Mesenchymal stem cell (in vitro differentiated cells and primary cell): ENCODE measurements around the gene EP400.

Source experiments
- DNase-seq: peaks from one replicate; pipeline ENCODE4 v3.0.0-alpha.2; 2013
- H2AFZ ChIP-seq: one replicate; pipeline ENCODE4 v1.6.1; 2013; ENCODE audit warnings: low read depth, mild to moderate bottlenecking, control low read depth, inconsistent platforms, low read length, moderate library complexity
- H2AK5ac ChIP-seq: 2 replicates; pipeline ENCODE4 v1.6.1; 2013; ENCODE audit warnings: low read length, moderate library complexity, mild to moderate bottlenecking, inconsistent platforms; ENCODE audit not compliant: severe bottlenecking
- H2BK120ac ChIP-seq: one replicate; pipeline ENCODE4 v1.6.1; 2013; ENCODE audit warnings: low read depth, mild to moderate bottlenecking, inconsistent platforms, low read length, moderate library complexity
- H2BK12ac ChIP-seq, 2 experiments: one replicate each; pipeline ENCODE4 v1.6.1; 2013; ENCODE audit warnings: inconsistent platforms in 2 of 2, low read length in 2 of 2, mild to moderate bottlenecking in 2 of 2, moderate library complexity in 2 of 2, control low read depth in 1 of 2
- H2BK15ac ChIP-seq: one replicate; pipeline ENCODE4 v1.6.1; 2013; ENCODE audit warnings: mild to moderate bottlenecking, low read depth, inconsistent platforms; ENCODE audit not compliant: poor library complexity, severe bottlenecking
- H2BK5ac ChIP-seq: 2 replicates; pipeline ENCODE4 v1.6.1; 2013; ENCODE audit warnings: low read depth, mild to moderate bottlenecking, low read length, control low read depth, inconsistent platforms; ENCODE audit not compliant: poor library complexity, severe bottlenecking
- H3K14ac ChIP-seq, 2 experiments: one replicate each; pipeline ENCODE4 v1.6.1; 2013; ENCODE audit warnings: inconsistent platforms in 2 of 2, low read length in 2 of 2, control low read depth in 1 of 2, mild to moderate bottlenecking in 1 of 2, moderate library complexity in 1 of 2
- H3K18ac ChIP-seq, 2 experiments: one replicate each; pipeline ENCODE4 v1.6.1; 2013; ENCODE audit warnings: inconsistent platforms in 2 of 2, low read length in 2 of 2, control low read depth in 1 of 2, low read depth in 1 of 2, mild to moderate bottlenecking in 1 of 2
- H3K23ac ChIP-seq, 2 experiments: one replicate each; pipeline ENCODE4 v1.6.1; 2013; ENCODE audit warnings: inconsistent platforms in 2 of 2, low read length in 2 of 2, mild to moderate bottlenecking in 2 of 2, moderate library complexity in 2 of 2, control low read depth in 1 of 2
- H3K27ac ChIP-seq: 2 replicates; pipeline ENCODE4 v1.5.1; 2013; ENCODE audit warnings: mild to moderate bottlenecking, moderate library complexity, low read length, control low read depth, inconsistent platforms; ENCODE audit not compliant: poor library complexity, severe bottlenecking
- H3K27me3 ChIP-seq, 2 experiments: 2 replicates each; pipeline versions ENCODE4 v1.6.1 to v1.7.0; 2013; ENCODE audit warnings: low read length in 2 of 2, mild to moderate bottlenecking in 2 of 2, moderate library complexity in 2 of 2, control low read depth in 1 of 2, inconsistent platforms in 1 of 2; ENCODE audit not compliant: control insufficient read depth in 1 of 2, insufficient read depth in 1 of 2
- H3K36me3 ChIP-seq, 2 experiments: 2 replicates each; pipeline versions ENCODE4 v1.6.1 to v1.7.0; 2013; ENCODE audit warnings: low read length in 2 of 2, control low read depth in 1 of 2, inconsistent platforms in 1 of 2, low read depth in 1 of 2, mild to moderate bottlenecking in 1 of 2; ENCODE audit not compliant: insufficient read depth in 2 of 2, control insufficient read depth in 1 of 2
- H3K4ac ChIP-seq, 2 experiments: one replicate each; pipeline ENCODE4 v1.6.1; 2013; ENCODE audit warnings: inconsistent platforms in 2 of 2, low read length in 2 of 2, mild to moderate bottlenecking in 2 of 2, moderate library complexity in 2 of 2, control low read depth in 1 of 2, low read depth in 1 of 2
- H3K4me1 ChIP-seq: 2 replicates; pipeline ENCODE4 v1.6.1; 2013; ENCODE audit warnings: low read depth, low read length, control low read depth; ENCODE audit not compliant: control insufficient read depth, insufficient read depth
- H3K4me2 ChIP-seq: 2 replicates; pipeline ENCODE4 v1.6.1; 2013; ENCODE audit warnings: low read length, mild to moderate bottlenecking, inconsistent platforms; ENCODE audit not compliant: poor library complexity, severe bottlenecking
- H3K4me3 ChIP-seq, 2 experiments: 2 replicates each; pipeline versions ENCODE4 v1.5.1 to v1.7.0; 2013; ENCODE audit warnings: low read length in 2 of 2, mild to moderate bottlenecking in 2 of 2, control low read depth in 1 of 2, low read depth in 1 of 2; ENCODE audit not compliant: insufficient read depth in 1 of 2
- H3K79me1 ChIP-seq: replicated peaks from 2 replicates; pipeline ENCODE4 v1.6.1; 2013; ENCODE audit warnings: mild to moderate bottlenecking, control low read depth, low read length, inconsistent platforms; ENCODE audit not compliant: poor library complexity, severe bottlenecking
- H3K9ac ChIP-seq: 2 replicates; pipeline ENCODE4 v1.7.0; 2013; ENCODE audit warnings: mild to moderate bottlenecking, low read length, moderate library complexity
- H3K9me3 ChIP-seq: 2 replicates; pipeline ENCODE4 v1.7.0; 2013; ENCODE audit warnings: mild to moderate bottlenecking, low read length; ENCODE audit not compliant: control insufficient read depth
- H4K8ac ChIP-seq: one replicate; pipeline ENCODE4 v1.6.1; 2013; ENCODE audit warnings: inconsistent platforms, mild to moderate bottlenecking, low read length, moderate library complexity
- H4K91ac ChIP-seq: one replicate; pipeline ENCODE4 v1.6.1; 2013; ENCODE audit warnings: mild to moderate bottlenecking, low read length, inconsistent platforms
- WGBS: methylation state at CpG from one replicate; pipeline ENCODE4 v1.1.7; 2013; ENCODE audit warnings: mixed read lengths; 5-methylcytosine and 5-hydroxymethylcytosine counted together

Gene EP400

GRCh38 chr12:132075714-132076553 lies 126.2 kb downstream of the EP400 start:
- Histone ChIP-seq H2BK120ac (no peak overlapping the region), H3K36me3 (peaks cover 63 to 82% of the 10 kb centered on the region in 2 experiments), H2BK15ac (no peak overlapping the region), H3K4me1 (peaks cover 2% of the 10 kb centered on the region), H3K9ac (no peak overlapping the region), H3K4me3 (no peak overlapping the region), H3K14ac (no peak overlapping the region), H3K27ac (no peak overlapping the region), H2AK5ac (no peak overlapping the region), H4K91ac (no peak overlapping the region), H4K8ac (no peak overlapping the region), H3K23ac (no peak overlapping the region), H3K27me3 (no peaks in the 10 kb centered on the region), H3K4ac (no peak overlapping the region), H2BK12ac (no peak overlapping the region), H2BK5ac (no peak overlapping the region), H2AFZ (no peak overlapping the region), H3K79me1 (peaks cover 23% of the 10 kb centered on the region), H3K18ac (no peak overlapping the region), H3K4me2 (no peak overlapping the region), H3K9me3 (no peaks in the 10 kb centered on the region)
- 90% methylated on average over 12 of the region's 16 CpGs for WGBS
- no peak for DNase-seq

GRCh38 chr12:132076711-132077110 lies 127.0 kb downstream of the EP400 start:
- Histone ChIP-seq H3K79me1 (peaks cover 17% of the 10 kb centered on the region), H2BK120ac (no peak overlapping the region), H2BK12ac (no peak overlapping the region), H3K4ac (no peak overlapping the region), H2BK5ac (no peak overlapping the region), H3K4me2 (no peak overlapping the region), H4K91ac (no peak overlapping the region), H3K23ac (no peak overlapping the region), H3K4me3 (no peak overlapping the region), H4K8ac (no peak overlapping the region), H3K9me3 (no peaks in the 10 kb centered on the region), H3K27ac (no peak overlapping the region), H2AFZ (no peak overlapping the region), H3K14ac (no peak overlapping the region), H3K18ac (no peak overlapping the region), H3K4me1 (peaks cover 2% of the 10 kb centered on the region), H3K27me3 (no peaks in the 10 kb centered on the region), H3K9ac (no peak overlapping the region), H2BK15ac (no peak overlapping the region), H3K36me3 (peaks cover 64 to 79% of the 10 kb centered on the region in 2 experiments), H2AK5ac (no peak overlapping the region)
- 99% methylated on average over 10 of the region's 10 CpGs for WGBS
- no peak for DNase-seq

GRCh38 chr12:132077322-132078100 lies 127.8 kb downstream of the EP400 start:
- no peak overlapping the region for H4K8ac ChIP-seq
- H2BK15ac ChIP-seq, result no peak overlapping the region
- H3K9ac ChIP-seq, result no peak overlapping the region
- H3K36me3 ChIP-seq, result peaks cover 61 to 71% of the 10 kb centered on the region in 2 experiments
- no peak overlapping the region for H3K4ac ChIP-seq
- H2AFZ ChIP-seq, result no peak overlapping the region
- no peak overlapping the region for H2BK12ac ChIP-seq
- H3K23ac ChIP-seq, result no peak overlapping the region
- no peak overlapping the region for H3K14ac ChIP-seq
- DNase-seq, result no peak
- no peak overlapping the region for H4K91ac ChIP-seq
- H3K4me3 ChIP-seq, result no peak overlapping the region
- H3K4me1 ChIP-seq, result no peaks in the 10 kb centered on the region
- H2BK120ac ChIP-seq, result no peak overlapping the region
- no peaks in the 10 kb centered on the region for H3K27me3 ChIP-seq
- peaks cover 14% of the 10 kb centered on the region for H3K79me1 ChIP-seq
- H3K18ac ChIP-seq, result no peak overlapping the region
- H2AK5ac ChIP-seq, result no peak overlapping the region
- H3K9me3 ChIP-seq, result no peaks in the 10 kb centered on the region
- H2BK5ac ChIP-seq, result no peak overlapping the region
- WGBS, result 96% methylated on average over 27 of the region's 29 CpGs
- H3K4me2 ChIP-seq, result no peak overlapping the region
- no peak overlapping the region for H3K27ac ChIP-seq

GRCh38 chr12:132078190-132078589 lies 128.4 kb downstream of the EP400 start:
- no peak overlapping the region for H2AFZ ChIP-seq
- no peaks in the 10 kb centered on the region for H3K27me3 ChIP-seq
- no peak for DNase-seq
- peaks cover 11% of the 10 kb centered on the region for H3K79me1 ChIP-seq
- H3K9ac ChIP-seq, result no peak overlapping the region
- no peak overlapping the region for H3K27ac ChIP-seq
- 89% methylated on average over 6 of the region's 6 CpGs for WGBS
- no peak overlapping the region for H2BK120ac ChIP-seq
- H4K8ac ChIP-seq, result no peak overlapping the region
- no peaks in the 10 kb centered on the region for H3K9me3 ChIP-seq
- H2BK5ac ChIP-seq, result no peak overlapping the region
- H3K4ac ChIP-seq, result no peak overlapping the region
- H3K23ac ChIP-seq, result no peak overlapping the region
- H3K4me1 ChIP-seq, result no peaks in the 10 kb centered on the region
- no peak overlapping the region for H3K4me3 ChIP-seq
- no peak overlapping the region for H3K14ac ChIP-seq
- no peak overlapping the region for H2BK15ac ChIP-seq
- no peak overlapping the region for H3K4me2 ChIP-seq
- H2BK12ac ChIP-seq, result no peak overlapping the region
- no peak overlapping the region for H2AK5ac ChIP-seq
- H3K18ac ChIP-seq, result no peak overlapping the region
- H3K36me3 ChIP-seq, result peaks cover 61 to 66% of the 10 kb centered on the region in 2 experiments
- H4K91ac ChIP-seq, result no peak overlapping the region
